Activated CD8-positive, alpha-beta memory T cell treated with anti-CD3 and anti-CD28 coated beads for 1 hour (primary cell): ENCODE measurements around the gene FAM180B.
A peak's percentile ranks its signal among the peaks of the same experiment; 100 is the strongest.

ENCODE experiments used
- DNase-seq, 2 donors: peaks; one replicate each; pipeline ENCODE4 v3.0.0-alpha.2; 2020; ENCODE audit warnings: low read depth in 1 of 2; ENCODE audit errors: extremely low read depth in 1 of 2

The FAM180B gene

DNA sequence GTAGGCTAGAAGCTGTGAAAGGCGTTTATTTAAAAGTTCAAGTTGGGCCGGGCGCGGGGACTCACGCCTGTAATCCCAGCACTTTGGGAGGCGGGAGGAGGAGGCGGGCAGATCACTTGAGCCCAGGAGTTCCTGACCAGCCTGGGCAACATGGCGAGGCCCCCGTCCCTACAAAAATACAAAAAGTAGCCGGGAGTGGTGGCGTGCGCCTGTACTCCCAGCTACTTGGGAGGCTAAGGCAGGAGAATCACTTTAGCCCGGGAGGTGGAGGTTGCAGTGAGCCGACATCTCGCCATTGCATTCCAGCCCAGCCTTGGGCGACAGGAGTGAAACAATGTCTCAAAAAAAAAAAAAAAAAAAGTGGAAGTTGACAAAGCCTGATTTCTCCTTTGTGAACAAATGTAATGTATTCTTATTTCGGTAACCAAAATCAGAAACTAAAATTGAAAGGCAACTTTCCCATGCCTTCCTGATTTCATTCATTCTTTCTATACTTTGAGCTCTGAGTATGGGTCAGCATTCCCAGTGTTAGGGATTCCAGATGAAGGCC, 20.3 kb upstream of the FAM180B start:
- no peak for DNase-seq

DNA sequence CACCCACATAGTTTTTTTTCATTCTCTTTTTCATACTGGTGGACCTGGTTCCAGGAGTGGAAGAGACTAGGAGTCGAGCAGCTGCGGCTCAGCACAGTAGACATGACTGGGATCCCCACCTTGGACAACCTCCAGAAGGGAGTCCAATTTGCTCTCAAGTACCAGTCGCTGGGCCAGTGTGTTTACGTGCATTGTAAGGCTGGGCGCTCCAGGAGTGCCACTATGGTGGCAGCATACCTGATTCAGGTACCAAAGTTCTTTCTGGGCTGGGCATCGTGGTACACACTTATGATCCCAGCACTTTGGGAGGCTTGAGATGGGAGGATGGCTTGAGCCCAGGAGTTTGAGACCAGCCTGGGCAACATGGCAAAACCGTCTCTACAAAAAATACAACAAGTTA, 16.8 kb upstream of the FAM180B start:
- no peak for DNase-seq

DNA sequence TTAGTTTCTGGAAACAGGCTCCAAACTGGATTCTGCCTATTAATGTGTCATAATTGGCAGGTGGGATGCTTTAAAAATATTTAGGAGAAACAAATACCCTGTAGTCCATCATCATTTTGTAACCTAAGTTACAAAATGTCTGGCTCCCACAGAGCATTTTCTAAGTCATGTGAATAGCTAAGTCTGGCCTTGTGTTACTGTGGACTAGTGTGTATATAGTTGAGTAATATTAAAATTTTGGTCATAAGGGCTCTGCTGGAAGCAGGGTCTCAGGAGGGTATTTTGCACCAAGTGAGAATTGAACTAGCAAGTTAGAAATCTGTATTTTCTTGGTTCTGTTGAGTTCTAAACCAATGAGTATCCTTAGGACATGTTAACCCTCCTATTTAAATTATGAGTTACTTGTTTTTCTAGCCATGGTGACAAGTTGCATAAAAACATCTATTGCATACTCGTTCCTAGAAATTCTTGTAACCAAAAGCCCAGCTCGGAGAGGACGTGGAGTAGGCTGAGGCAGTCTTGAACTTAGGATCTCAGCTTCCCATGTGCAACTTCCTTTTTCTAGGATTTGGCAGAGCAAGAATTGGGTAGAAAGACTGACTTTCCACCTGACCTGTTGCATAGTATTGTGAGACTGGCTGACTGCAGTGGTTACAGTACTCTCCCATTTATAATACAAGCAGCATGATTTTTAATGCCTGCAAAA, 15.7 kb upstream of the FAM180B start:
- DNase-seq = no peak

DNA sequence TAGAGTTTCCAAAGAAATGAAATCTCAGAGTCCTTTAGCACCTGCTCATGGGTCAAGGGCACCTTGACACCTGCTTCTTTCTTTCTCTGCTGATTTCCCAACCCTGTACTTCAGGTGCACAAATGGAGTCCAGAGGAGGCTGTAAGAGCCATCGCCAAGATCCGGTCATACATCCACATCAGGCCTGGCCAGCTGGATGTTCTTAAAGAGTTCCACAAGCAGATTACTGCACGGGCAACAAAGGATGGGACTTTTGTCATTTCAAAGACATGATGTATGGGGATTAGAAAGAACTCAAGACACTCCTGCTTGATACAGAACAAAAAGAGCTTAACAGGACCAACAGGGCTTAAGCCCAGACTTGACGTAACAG, 15.1 kb upstream of the FAM180B start:
- no peak for DNase-seq

DNA sequence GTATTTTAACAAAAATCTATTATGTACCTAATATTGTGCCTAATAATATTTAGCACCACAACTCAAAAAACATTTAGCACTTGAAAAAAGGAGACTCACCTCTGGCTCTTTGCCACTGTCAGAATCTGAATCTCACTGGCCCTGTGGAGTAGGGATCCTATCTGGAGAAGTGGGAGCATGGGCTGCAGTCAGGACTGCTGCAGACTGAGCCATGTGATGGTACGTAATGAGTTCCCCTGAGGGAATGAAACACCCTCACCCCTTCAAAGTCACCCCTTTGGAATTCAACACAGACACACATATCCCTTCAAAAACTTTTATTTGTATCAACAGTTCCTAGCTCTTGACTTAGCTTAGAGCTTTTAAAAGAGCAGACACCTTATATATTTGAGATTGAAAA, 14.6 kb upstream of the FAM180B start:
- DNase-seq = no peak

DNA sequence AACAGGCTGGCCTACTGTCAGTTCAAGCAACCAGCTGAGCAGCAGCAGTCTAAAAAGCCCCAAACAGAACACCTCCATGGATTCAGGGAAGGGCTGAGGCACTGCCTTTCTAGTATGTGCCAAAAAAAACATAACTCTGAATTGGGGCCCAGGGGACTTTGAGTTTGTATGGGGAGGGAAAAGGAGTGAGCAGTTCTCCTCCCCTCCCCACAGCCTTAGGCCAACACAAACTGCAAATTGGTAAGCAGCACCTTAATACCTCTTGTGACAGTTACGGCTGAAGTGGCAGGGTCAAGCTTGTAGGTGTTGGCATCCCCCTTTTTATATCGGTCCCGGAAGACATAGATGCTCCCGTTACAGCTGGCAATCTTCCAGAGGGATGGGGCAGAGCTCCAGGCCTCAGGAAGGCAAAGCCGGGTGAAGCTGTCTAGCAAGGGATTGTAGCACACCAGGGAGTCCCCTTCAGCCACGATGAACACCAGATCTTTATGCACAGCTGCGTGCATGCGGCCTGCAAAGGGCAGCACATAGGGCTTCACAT, 13.7 kb upstream of the FAM180B start:
- no peak for DNase-seq

GRCh38 chr11:47573321-47573720, 13.2 kb upstream of the FAM180B start:
- no peak for DNase-seq

DNA sequence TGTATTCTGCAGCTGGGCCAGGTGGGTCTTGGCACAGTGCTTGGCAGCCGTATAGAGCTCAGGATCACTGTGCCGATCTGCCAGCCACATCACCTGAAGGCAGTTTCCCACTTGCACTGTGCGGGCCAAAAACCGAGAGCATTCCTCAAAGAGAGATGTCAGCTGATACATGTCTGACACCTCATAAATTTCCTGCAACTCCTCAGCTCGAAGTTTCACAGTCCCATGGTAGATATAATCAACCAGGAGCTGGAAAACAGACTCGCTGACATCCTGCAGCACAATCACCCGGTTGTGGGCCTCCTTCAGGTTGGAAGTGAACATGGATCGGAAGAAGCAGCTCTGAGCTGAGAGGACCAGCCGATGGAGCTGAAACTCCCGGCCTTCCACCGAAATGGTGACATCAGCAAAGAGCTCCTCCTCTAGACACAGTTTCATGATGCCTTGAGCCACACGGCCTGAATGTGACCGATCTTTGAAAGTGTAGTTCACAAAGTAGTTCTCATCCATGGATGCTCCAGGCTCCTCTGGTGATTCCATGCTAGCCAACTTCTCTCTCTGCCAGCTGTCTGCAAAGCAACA, 8.9 kb upstream of the FAM180B start:
- no peak for DNase-seq

GRCh38 chr11:47578524-47579494, 7.7 kb upstream of the FAM180B start, which contains the start of the genes KBTBD4 and NDUFS3:
Gene KBTBD4, minus strand, starts transcription at chr11:47578970. Its CDS starts 19 bp downstream, at chr11:47578951.
Gene NDUFS3, plus strand, starts transcription at chr11:47579074. Its CDS starts 18 bp downstream, at chr11:47579092.
- peak; percentile 73 to 75 for DNase-seq

- DNase-seq = no peak
These were observed 2.6 kb upstream of the FAM180B start for GRCh38 chr11:47583844-47584243.

DNA sequence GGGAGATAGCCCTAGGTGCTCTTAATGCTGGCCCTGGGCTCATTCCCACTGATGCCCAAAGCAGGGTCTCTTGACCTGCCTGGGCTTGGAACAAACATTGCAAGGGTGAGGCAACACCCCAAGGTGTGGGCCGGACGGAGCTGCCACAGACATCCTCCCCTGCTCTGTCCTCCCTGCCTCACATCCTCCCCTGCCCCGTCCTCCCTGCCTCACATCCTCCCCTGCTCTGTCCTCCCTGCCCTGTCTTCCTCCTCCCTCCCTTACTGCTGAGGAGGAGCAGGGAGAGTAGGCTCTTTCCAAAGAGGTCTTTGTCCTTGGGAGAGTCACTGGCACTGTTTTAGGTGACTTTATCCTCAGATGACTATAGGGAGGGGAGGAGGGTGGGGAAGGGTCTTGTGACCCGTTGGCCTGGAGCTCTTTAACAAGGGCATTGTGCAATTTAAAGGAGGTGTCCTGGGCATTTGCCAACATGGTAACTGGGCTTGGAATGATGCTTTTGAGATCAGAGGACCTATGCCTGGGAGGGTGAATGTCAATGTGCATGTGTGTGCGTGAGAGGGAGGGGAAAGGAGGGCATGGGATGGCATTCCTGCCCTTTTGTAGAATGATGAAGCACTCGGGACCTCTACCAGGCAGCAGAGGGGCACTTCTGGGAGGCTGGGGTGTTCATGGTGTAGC, 700 bp downstream of the FAM180B start:
- no peak for DNase-seq

GRCh38 chr11:47587723-47588326, 1.3 kb downstream of the FAM180B start:
- DNase-seq = no peak

DNA sequence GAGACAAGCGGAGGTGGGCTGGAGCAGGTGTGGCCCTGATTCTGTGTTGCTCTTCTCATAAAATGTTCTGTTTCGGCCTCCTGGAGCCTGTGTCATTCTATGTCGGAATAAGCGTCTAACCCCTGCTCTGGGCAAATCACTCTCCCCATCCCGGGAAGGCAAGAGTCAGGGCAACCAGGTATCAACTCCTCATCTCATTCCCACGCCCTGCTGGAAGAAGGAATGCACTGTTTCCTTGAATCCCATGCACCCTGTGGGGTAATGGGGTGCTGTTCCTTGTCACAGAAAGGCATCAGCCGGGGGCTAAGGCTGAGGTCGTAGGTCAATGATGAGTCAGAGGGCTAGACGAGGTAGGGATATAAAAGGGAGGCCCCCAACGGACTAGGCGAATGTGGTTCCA, 2.6 kb downstream of the FAM180B start:
- DNase-seq = no peak

- no peak for DNase-seq
These were observed 3.1 kb downstream of the FAM180B start for GRCh38 chr11:47589584-47589976.

- no peak for DNase-seq
These were observed 3.7 kb downstream of the FAM180B start for GRCh38 chr11:47589977-47590861.

DNA sequence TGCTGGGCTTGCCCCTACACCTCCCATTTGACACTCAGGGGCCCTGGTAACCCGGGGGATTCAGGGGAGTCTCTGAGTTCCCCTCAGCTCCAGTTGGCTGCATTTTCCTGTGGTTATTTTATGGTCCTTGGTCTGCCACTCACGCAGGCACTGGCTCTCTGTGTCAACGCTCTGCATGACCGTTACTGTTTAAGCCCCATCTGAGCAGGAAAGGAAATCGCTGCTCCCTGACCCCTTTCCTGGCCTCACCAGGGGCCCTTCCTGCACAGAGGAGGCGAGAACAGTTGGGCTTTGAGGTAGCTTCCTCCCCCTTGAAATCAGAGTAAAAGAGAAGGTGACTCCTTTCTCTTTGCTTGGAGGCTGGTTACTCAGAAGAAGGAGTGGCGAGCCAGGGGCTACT, 5.3 kb downstream of the FAM180B start:
- no peak for DNase-seq

DNA sequence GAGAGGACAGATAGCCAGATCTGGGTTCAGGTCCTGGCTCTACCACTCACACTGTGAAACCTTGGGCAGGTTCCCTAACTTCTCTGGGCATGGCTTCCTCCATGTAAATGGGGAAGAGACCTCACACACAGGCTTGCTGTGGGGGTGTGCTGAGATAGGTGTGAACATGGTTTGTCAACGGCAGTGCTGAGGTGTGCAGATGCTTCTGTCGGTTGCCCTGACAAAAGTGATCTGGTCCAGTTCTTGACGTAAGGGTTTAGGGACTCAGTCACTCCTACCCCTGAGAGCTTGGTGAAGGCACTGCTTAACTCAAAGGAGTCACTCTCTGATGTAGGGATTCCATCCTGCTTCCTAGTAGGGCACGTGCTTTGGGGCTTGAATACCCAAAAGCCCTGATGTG, 5.8 kb downstream of the FAM180B start:
- no peak for DNase-seq

GRCh38 chr11:47592970-47593369, 6.5 kb downstream of the FAM180B start:
- no peak for DNase-seq

DNA sequence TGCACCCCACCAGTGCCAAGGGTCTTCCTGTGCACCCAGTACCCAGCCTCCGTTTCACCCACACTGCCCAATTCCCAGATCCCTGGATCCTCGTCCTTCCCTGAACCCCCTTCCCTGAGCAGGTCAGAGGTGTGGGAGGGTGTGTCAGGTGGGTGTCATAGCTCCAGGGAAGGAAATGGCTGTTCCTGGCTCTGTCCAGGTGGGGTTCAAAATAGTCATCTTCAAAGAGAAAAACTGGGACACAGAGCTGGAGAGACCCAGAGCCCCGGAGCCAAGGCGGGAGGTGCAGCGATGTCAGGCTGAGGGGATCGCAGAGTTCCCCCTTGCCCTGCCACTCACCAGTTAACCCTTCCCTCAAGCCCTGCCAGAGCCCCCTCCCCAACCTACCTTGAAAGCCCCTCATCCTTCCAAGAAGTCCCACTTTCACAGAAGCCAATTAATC, 7.0 kb downstream of the FAM180B start:
- no peak for DNase-seq
